ENCODE data around the gene CCR3.
A peak's percentile ranks its signal among the peaks of the same experiment; 100 is the strongest.

CCR3 gene

GRCh38 chr3:46233194-46233593 lies 9.1 kb upstream of the CCR3 start:
- TF ChIP-seq, protein P1, sequence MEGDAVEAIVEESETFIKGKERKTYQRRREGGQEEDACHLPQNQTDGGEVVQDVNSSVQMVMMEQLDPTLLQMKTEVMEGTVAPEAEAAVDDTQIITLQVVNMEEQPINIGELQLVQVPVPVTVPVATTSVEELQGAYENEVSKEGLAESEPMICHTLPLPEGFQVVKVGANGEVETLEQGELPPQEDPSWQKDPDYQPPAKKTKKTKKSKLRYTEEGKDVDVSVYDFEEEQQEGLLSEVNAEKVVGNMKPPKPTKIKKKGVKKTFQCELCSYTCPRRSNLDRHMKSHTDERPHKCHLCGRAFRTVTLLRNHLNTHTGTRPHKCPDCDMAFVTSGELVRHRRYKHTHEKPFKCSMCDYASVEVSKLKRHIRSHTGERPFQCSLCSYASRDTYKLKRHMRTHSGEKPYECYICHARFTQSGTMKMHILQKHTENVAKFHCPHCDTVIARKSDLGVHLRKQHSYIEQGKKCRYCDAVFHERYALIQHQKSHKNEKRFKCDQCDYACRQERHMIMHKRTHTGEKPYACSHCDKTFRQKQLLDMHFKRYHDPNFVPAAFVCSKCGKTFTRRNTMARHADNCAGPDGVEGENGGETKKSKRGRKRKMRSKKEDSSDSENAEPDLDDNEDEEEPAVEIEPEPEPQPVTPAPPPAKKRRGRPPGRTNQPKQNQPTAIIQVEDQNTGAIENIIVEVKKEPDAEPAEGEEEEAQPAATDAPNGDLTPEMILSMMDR (IDR thresholded peaks at IDR 0.05) = no peak
- Histone ChIP-seq H3K27me3 (no peaks in the 10 kb centered on the region), H3K36me3 (no peaks in the 10 kb centered on the region)

DNA sequence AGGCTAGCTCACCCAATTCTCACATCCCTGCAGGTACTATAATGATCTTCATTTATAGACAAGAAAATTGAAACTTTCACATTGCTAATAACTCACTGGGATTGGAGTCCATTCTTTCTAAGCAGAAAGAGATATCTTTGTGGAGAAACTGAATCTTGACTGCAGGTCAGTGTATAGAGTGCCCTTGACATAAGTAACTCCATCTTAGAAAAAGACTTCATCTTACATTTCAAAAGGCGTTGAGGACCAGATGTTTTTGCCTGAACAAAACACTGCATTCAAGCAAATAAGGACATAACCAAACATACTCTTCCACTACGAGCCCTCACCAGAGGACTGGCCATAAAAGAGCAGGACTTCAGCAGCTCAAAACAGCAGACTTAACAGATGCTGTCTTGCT lies 6.8 kb upstream of the CCR3 start:
- Histone ChIP-seq H3K36me3 (no peaks in the 10 kb centered on the region), H3K4me1 (ENCODE audit: control insufficient read depth in 1 of 2, insufficient read depth in 1 of 2, low read depth in 1 of 2, low read length in 1 of 2) (peaks cover 44 to 56% of the 10 kb centered on the region in 2 experiments), H3K27me3 (no peaks in the 10 kb centered on the region), H3K9me3 (no peaks in the 10 kb centered on the region), H3K4me3 (ENCODE audit: low read depth in 1 of 2, low read length in 1 of 2) (no peak overlapping the region), H3K27ac (peak overlapping the region; percentile 87)
- TF ChIP-seq, protein P1 (IDR thresholded peaks at IDR 0.05) = no peak

More at GRCh38 chr3:46233194-46233593, 9.1 kb upstream of the CCR3 start:
- H3K4me3 ChIP-seq (ENCODE audit: low read depth in 1 of 2, low read length in 1 of 2) = peak overlapping the region in 1 of 2 experiments; percentile 18
- peak overlapping the region; percentile 87 for H3K27ac ChIP-seq
- H3K9me3 ChIP-seq = no peaks in the 10 kb centered on the region
- peaks cover 51 to 59% of the 10 kb centered on the region in 2 experiments for H3K4me1 ChIP-seq (ENCODE audit: control insufficient read depth in 1 of 2, insufficient read depth in 1 of 2, low read depth in 1 of 2, low read length in 1 of 2)

DNA sequence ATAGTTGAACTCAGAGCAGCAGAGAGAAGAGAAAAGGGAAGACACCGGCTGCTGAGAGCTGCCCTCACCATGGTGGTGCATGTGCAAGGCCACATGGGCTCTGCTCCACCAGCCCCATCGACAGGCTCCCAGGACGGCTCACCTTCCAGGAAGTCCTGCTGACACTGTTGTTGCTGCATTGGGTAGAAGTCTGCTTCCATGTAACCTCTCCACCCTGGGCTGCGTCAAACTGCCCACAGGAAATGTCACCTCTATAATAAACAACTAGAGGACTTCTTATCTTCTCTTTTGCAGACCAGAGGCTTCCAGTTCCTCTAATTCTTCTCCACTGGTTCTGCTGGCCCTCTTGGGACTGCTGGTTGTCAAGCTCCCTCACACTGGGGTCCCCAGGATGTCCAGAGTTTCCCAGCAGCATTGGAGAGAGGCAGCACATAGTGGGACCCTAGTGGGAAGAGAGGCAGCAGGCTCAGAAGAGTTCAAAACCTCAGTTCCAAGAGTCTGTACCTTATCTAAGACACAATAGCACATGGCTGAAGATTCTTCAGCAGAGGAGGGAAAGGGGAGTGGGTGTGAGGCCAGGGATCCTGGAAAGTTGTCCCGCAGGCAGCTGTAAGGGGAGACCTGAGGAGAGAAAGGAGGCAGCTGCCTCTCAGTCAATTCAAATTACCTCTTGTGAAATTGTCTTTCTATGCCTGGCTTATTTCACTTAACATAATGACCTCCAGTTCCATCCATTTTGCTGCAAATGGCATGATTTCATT lies 5.8 kb upstream of the CCR3 start:
- TF ChIP-seq, protein P1 (IDR thresholded peaks at IDR 0.05) = no peak
- no peaks in the 10 kb centered on the region for H3K9me3 ChIP-seq
- peak overlapping the region; percentile 87 for H3K27ac ChIP-seq
- no peak overlapping the region for H3K4me3 ChIP-seq (ENCODE audit: low read depth in 1 of 2, low read length in 1 of 2)
- no peaks in the 10 kb centered on the region for H3K27me3 ChIP-seq
- peaks cover 46 to 63% of the 10 kb centered on the region in 2 experiments for H3K4me1 ChIP-seq (ENCODE audit: control insufficient read depth in 1 of 2, insufficient read depth in 1 of 2, low read depth in 1 of 2, low read length in 1 of 2)
- H3K36me3 ChIP-seq = no peaks in the 10 kb centered on the region

GRCh38 chr3:46238386-46238785 lies 3.9 kb upstream of the CCR3 start:
- Histone ChIP-seq H3K36me3 (no peaks in the 10 kb centered on the region), H3K4me1 (ENCODE audit: control insufficient read depth in 1 of 2, insufficient read depth in 1 of 2, low read depth in 1 of 2, low read length in 1 of 2) (peaks cover 49 to 67% of the 10 kb centered on the region in 2 experiments), H3K4me3 (ENCODE audit: low read depth in 1 of 2, low read length in 1 of 2) (no peak overlapping the region), H3K27me3 (no peaks in the 10 kb centered on the region), H3K27ac (no peak overlapping the region), H3K9me3 (no peaks in the 10 kb centered on the region)
- TF ChIP-seq, protein P1 (IDR thresholded peaks at IDR 0.05) = no peak

DNA sequence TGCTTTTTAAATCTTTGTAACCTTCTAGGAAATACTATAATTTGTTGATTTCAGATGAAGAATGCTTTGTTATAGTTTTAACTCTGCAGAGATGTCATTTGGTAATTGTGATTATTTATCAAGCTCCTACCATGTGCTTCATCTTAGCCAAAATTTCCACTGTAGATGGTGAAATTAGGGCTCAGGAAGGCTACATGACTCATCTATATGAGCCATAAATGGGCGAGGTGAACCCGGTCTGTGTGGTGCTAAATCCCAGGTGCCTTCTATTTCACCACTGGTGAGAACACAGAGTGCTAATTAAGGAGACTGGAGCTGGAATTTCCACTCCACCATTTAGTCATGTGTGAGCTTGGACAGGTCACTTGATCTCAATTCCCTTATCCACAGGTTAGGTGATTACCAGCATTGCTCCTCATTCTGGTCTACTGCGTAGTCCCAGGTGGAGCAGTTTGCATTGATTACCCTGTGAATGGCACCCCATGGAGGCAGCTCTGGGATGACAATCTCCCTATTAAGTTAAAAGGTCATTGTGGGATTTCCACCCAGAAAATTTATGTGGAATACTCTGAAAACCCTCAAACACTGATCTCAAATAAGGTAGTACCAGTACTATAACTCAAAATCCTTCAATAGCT lies 2.8 kb upstream of the CCR3 start:
- TF ChIP-seq, protein P1 (IDR thresholded peaks at IDR 0.05) = no peak
- no peaks in the 10 kb centered on the region for H3K36me3 ChIP-seq
- no peaks in the 10 kb centered on the region for H3K27me3 ChIP-seq
- H3K27ac ChIP-seq = no peak overlapping the region
- peaks cover 39 to 57% of the 10 kb centered on the region in 2 experiments for H3K4me1 ChIP-seq (ENCODE audit: control insufficient read depth in 1 of 2, insufficient read depth in 1 of 2, low read depth in 1 of 2, low read length in 1 of 2)
- H3K4me3 ChIP-seq (ENCODE audit: low read depth in 1 of 2, low read length in 1 of 2) = no peak overlapping the region
- H3K9me3 ChIP-seq = no peaks in the 10 kb centered on the region

Measured in neutrophil (primary cell).